Thoracic aorta (tissue), 2 donors: ENCODE measurements around the gene LEF1. TPM values are rescaled to one million over a fixed set of nuclear protein-coding genes. Genes with fewer than 3 reads are reported as not detected.

Source experiments
- ATAC-seq: fragments of 150-250 bp; one replicate; pipeline ENCODE4 v1.8.0; 2017; ENCODE audit warnings: low read depth; ENCODE audit not compliant: insufficient number of reproducible peaks, low FRiP score
- DNase-seq: peaks from one replicate; pipeline ENCODE4 v3.0.0-alpha.2; 2020; ENCODE audit warnings: low spot score
- H3K27ac ChIP-seq, 2 donors: fragments of 200-600 bp; sonication (generic); 1 replicate in 1 of 2; 2 replicates in 1 of 2; pipeline ENCODE4 v1.5.1; 2016; ENCODE audit warnings: mild to moderate bottlenecking in 2 of 2, moderate library complexity in 2 of 2
- H3K27me3 ChIP-seq: fragments of 200-600 bp; sonication (generic); replicated peaks from 2 replicates; pipeline ENCODE4 v1.6.0; 2016; ENCODE audit warnings: mild to moderate bottlenecking; ENCODE audit not compliant: insufficient read depth
- H3K36me3 ChIP-seq: fragments of 200-600 bp; sonication (generic); one replicate; pipeline ENCODE4 v1.5.1; 2016
- H3K4me1 ChIP-seq, 2 donors: fragments of 200-600 bp; sonication (generic); 1 replicate in 1 of 2; 2 replicates in 1 of 2; pipeline versions ENCODE4 v1.5.1 to v1.6.0; 2016; ENCODE audit warnings: low read depth in 2 of 2, mild to moderate bottlenecking in 1 of 2; ENCODE audit not compliant: control insufficient read depth in 1 of 2
- H3K4me3 ChIP-seq: fragments of 200-600 bp; sonication (generic); 2 replicates; pipeline ENCODE4 v1.5.1; 2016; ENCODE audit warnings: mild to moderate bottlenecking
- H3K9me3 ChIP-seq: fragments of 200-600 bp; sonication (generic); 2 replicates; pipeline ENCODE4 v1.5.1; 2016
- CTCF ChIP-seq: fragments of 200-600 bp; sonication (generic); IDR thresholded peaks from one replicate; pipeline ENCODE4 v1.5.1; 2019; ENCODE audit warnings: antibody characterized with exemption
- total RNA-seq, 2 donors: library from RNA; depleted of rRNA; stranded (reverse); fragments of >200 nt; gene quantifications; one replicate each; pipeline versions ENCODE4 v1.1.0 to v1.2.3, GENCODE V29; 2016

The LEF1 gene
- total RNA-seq, 2 donors from 2014 or later: 0.54 to 3.2 TPM

GRCh38 chr4:108135549-108136209, 33.1 kb downstream of the LEF1 start:
- no peaks in the 10 kb centered on the region for H3K4me1 ChIP-seq
- H3K27me3 ChIP-seq: no peaks in the 10 kb centered on the region
- no peaks in the 10 kb centered on the region for H3K36me3 ChIP-seq
- TF ChIP-seq CTCF: no peak
- ATAC-seq: no peak
- no peak for DNase-seq
- H3K27ac ChIP-seq: no peak overlapping the region
- H3K4me3 ChIP-seq: no peak overlapping the region
- no peaks in the 10 kb centered on the region for H3K9me3 ChIP-seq

- no peaks in the 10 kb centered on the region for H3K4me1 ChIP-seq
- H3K27me3 ChIP-seq: no peaks in the 10 kb centered on the region
- no peak for TF ChIP-seq CTCF
- ATAC-seq: no peak
- no peak overlapping the region for H3K27ac ChIP-seq
- H3K4me3 ChIP-seq: no peak overlapping the region
- H3K9me3 ChIP-seq: no peaks in the 10 kb centered on the region
- DNase-seq: no peak
- no peaks in the 10 kb centered on the region for H3K36me3 ChIP-seq
Measured at GRCh38 chr4:108130955-108131354, 37.8 kb downstream of the LEF1 start.

- Histone ChIP-seq H3K9me3 (no peaks in the 10 kb centered on the region), H3K36me3 (no peaks in the 10 kb centered on the region), H3K27me3 (no peaks in the 10 kb centered on the region), H3K4me3 (no peak overlapping the region), H3K27ac (no peak overlapping the region), H3K4me1 (no peaks in the 10 kb centered on the region)
- TF ChIP-seq CTCF: no peak
- DNase-seq: no peak
- ATAC-seq: no peak
Measured at GRCh38 chr4:108129196-108129595, 39.5 kb downstream of the LEF1 start.

- Histone ChIP-seq H3K27ac (no peak overlapping the region), H3K9me3 (no peaks in the 10 kb centered on the region), H3K36me3 (no peaks in the 10 kb centered on the region), H3K4me3 (no peak overlapping the region), H3K4me1 (no peaks in the 10 kb centered on the region), H3K27me3 (no peaks in the 10 kb centered on the region)
- no peak for TF ChIP-seq CTCF
- no peak for ATAC-seq
- DNase-seq: no peak
Measured at GRCh38 chr4:108126806-108127205, 41.9 kb downstream of the LEF1 start.

GRCh38 chr4:108120789-108121188, 47.9 kb downstream of the LEF1 start:
- Histone ChIP-seq H3K27me3 (no peaks in the 10 kb centered on the region), H3K36me3 (no peaks in the 10 kb centered on the region), H3K27ac (no peak overlapping the region), H3K9me3 (no peaks in the 10 kb centered on the region), H3K4me3 (no peak overlapping the region), H3K4me1 (no peaks in the 10 kb centered on the region)
- ATAC-seq: no peak
- no peak for DNase-seq
- TF ChIP-seq CTCF: no peak
